Activated CD4-positive, CD25-positive, alpha-beta regulatory T cell (primary cell): ENCODE data around the gene SNRPB.

ENCODE experiments used
- DNase-seq, 4 experiments: peaks; one replicate each; lab custom pipeline; 2025; lab: John Stamatoyannopoulos, UW

The SNRPB gene

GRCh38 chr20:2475850-2476741, 5.5 kb upstream of the SNRPB start:
- DNase-seq, result no peak

DNA sequence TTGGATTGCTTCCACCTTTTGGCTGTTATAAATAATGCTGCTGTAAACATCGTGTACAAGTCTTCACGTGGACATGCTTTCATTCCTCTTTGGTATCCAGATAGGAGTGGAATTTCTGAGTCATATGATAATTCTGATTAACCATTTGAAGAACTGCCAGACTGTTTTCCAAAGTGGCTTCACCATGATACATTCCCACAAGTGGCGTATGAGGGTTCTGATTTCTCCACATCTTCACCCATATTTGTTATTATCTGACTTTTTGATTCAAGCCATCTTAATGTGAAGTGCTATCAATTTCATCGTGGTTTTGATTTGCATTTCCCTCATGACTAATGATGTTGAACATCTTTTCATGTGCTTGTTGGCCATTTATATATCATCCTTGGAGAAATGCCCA, 2.9 kb upstream of the SNRPB start:
- no peak for DNase-seq

- peak in 3 of 4 experiments; percentile 27 to 33 (median 30) for DNase-seq
Measured at GRCh38 chr20:2469991-2470422, 582 bp downstream of the SNRPB start.

- DNase-seq, result no peak
Measured at GRCh38 chr20:2468581-2469407, 1.8 kb downstream of the SNRPB start.

DNA sequence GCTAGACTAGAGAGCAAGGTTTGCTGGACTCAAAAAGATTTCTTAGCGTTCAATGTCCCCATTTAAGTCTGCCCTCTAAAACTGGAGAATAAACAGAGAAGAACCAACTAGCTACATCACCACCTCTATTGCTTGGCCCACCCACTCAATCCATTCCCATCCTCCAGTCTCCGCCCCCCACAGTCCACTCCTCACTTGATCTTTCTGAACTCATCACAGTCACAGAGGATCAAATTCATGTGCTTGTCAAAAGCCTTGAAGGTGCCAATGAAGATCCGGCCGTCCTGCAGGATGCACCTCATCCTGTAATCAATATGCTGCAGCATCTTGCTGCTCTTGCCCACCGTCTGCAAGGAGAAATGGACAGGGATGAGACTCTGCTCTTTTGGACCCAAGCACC, 3.2 kb downstream of the SNRPB start:
- DNase-seq, result no peak

DNA sequence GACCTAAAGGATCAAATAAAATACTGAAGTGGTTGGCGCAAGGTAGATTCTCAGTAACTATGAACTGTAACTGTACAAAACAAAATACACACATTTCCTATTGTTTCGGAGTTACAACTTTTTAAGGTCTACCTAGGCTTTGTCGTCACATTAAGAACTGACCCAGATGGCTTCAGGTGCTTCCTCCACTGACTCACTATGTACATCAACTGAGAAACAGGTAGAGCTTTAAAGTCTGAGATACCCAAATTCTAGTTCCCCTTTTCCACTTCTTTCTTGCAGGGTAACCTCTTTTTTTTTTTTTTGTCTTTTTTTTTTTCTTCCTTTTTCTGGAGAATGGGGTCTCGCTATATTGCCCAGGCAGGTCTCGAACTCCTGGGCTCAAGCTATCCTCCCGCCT, 5.5 kb downstream of the SNRPB start:
- DNase-seq, result no peak

DNA sequence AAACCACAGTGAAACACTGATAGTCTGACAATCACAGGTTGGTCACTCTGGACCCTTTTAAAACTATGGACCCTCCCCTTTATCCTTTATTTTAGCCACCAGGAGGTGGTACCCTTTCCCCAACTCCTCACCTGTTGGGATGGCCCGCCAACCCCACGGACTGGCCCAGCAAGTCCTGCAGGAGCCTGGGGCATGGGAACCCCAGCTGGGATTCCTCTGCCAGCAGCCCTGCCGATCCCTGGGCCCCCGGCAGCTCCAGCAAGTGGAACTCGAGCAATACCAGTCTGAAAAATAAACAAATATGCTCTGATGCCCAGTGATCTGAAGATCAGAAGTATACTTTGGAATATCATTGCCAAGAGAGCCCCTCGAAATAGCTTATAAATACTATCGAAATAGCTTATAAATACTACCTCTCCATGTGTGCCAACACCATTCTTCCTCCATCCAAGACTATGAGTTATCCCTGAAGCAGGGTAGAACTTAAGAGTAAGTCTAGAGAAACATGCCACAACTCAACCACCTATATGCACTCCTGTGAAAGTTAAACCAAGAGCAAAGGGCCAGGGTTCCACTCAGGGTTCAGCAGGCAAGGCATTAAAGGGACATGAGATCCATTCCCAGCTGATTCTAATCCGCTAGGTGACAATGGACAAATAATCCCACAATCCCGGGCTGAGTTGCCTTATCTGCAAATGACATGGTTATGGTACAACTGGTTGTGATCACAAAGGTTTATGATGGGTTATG, 6.8 kb downstream of the SNRPB start:
- no peak for DNase-seq

DNA sequence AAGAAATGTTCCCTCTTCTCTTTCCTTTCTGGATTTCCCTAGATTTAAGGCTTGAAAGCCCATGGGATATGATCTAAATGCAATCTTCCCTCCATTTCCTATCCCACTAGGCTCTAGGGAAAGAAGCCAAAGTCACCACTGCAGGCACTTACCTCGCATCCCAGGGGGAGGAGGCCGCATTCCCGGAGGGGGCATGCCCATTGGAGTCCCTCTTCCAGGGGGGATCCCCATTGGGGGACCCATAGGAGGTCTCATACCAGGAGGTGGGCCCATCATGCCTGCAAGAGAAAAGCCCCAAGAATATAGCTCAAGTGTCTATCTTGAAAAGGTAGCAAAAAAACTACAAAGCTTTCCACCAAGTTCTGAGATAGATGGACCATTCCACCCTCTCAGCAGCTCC, 8.1 kb downstream of the SNRPB start:
- no peak for DNase-seq

DNA sequence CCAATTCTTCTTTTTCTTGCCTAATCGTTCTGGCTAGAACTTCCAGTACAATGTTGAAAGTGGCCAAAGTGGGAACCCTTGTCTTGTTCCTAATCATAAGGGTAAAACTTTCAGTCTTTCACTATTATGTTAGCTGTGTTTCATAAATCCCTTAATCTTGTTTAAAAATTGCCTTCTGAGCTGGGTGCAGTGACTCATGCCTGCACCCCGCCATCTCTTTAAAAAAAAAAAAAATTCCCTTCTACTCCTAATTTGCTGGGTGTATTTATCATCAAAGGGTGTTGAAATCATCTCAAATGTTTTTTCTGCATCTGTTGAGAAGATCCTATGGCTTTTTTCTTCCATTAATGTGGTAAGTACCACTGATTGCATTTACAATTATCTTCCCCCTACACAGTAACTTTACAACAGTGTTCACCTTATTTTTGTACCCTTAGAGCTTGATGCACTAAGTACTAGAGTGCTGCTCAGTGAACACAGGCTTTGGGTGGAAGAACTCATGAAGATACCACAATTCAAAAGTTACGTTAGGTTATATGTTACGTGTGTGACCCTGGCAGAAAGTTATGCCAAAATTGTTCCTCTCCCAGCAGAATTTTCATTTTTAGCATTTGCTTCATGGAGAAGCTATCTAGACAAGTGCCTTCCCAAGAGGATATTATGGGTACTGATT, 9.7 kb downstream of the SNRPB start:
- no peak for DNase-seq

- no peak for DNase-seq
Measured at GRCh38 chr20:2459981-2460751, 10.4 kb downstream of the SNRPB start.

- DNase-seq, result no peak
Measured at GRCh38 chr20:2458919-2459499, 11.6 kb downstream of the SNRPB start.

DNA sequence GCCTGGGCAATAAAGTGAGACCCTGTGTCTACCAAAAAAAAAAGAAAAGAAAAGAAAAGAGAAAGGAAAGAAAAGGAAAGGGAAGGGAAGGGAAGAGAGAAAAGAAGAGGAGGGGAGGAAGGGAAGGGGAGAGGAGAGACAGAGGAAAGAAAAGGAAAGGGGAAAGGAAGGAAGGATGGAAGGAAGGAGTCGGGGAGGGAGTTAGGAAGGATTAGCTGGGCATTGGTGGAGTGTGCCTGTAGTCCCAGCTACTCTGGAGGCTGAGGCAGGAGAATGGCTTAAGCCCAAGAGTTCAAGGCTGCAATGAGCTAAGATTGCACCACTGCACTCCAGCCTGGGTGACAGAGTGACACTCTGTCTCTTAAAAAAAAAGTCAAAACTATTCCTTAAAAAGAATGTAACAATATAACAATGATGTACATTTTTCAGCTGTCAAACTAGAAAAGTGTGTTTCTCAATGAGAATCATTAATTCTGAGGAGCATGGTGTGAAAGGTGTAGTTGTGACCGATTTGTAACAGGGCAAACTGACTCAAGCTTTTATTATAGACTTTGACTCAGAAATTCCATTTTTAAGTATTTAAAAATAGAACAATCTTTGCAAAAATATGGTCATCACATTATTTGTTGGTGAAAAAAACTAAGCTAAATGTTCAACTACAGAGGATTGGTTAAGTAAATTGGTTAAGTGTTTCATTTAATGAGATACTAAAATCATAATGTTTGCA, 14.7 kb downstream of the SNRPB start:
- DNase-seq, result no peak

GRCh38 chr20:2453792-2454191, 16.8 kb downstream of the SNRPB start:
- no peak for DNase-seq

- DNase-seq, result peak in 3 of 4 experiments; percentile 17 to 52 (median 51)
Measured at GRCh38 chr20:2451939-2452732, 18.5 kb downstream of the SNRPB start.

- DNase-seq, result no peak
Measured at GRCh38 chr20:2451422-2451821, 19.2 kb downstream of the SNRPB start.

- no peak for DNase-seq
Measured at GRCh38 chr20:2449386-2449785, 21.2 kb downstream of the SNRPB start.

DNA sequence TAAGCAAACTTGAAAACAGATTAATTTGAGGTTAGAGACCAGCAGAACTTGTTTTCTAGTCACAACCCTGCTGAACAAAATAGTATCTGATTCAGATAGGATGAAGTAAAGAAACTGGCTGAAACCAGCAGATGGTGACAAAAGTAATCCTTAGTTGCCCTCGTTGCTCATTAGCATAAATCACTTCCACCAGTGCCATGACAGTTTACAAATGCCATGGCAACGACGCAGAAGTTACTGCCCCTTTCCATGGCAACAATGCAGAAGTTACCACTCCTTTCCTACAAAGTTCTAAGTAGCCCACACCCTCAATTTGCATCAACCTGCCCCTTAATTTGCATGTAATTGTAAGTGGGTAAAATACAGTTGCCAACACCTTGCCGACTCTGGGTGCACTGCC, 23.7 kb downstream of the SNRPB start:
- no peak for DNase-seq

DNA sequence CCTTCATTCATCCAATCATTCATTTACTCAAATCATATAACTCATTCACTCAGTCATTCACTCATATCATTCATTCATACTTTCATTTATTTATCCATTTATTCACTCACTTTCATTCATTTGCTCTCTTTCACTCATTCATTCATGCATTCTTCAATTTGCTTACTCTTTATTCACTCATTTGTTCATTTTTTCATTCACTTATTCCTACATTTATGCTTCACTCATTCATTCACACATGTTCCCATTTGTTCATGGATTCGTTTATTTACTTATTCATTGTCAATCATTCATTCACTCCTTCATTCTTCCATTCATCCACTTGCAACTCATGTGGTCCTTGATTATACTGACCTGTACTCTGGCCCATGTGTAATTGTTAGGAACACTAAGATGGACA, 39.4 kb downstream of the SNRPB start:
- no peak for DNase-seq

DNA sequence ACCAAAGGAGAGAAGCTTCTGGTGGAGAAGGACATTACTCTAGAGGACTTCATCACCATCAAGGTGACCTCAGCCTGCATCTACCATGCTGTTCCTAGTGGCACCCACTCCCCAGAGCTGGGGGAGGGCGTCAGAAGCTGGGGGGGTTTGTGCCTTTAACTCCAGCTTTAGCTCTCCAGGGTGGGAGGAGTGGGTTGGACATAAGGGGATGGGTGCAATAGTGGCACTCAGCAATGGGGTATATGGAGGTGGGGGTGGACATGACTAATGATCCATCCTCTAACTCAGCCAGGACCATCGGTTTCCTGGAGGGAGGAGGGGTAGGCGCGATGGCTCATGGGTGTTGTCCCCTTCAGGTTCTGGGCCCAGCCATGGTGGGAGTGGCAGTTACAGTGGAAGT, 40.1 kb downstream of the SNRPB start:
- no peak for DNase-seq
